Glutamatergic neuron (in vitro differentiated cells): ENCODE data around the gene SCRT2. TPM values are rescaled to one million over a fixed set of nuclear protein-coding genes. Genes with fewer than 3 reads are reported as not detected.

Experiments used
- DNase-seq: peaks from one replicate; pipeline ENCODE4 v3.0.0; 2022
- H3K27ac Mint-ChIP-seq: one replicate; pipeline ENCODE4 v1.8.0; 2020; ENCODE audit warnings: mild to moderate bottlenecking, mixed read lengths, inconsistent platforms; ENCODE audit not compliant: unreplicated experiment
- H3K27me3 Mint-ChIP-seq: one replicate; pipeline ENCODE4 v1.8.0; 2020; ENCODE audit warnings: mild to moderate bottlenecking, moderate library complexity, mixed read lengths, inconsistent platforms; ENCODE audit not compliant: unreplicated experiment
- H3K36me3 Mint-ChIP-seq: one replicate; pipeline ENCODE4 v1.8.0; 2020; ENCODE audit warnings: mild to moderate bottlenecking, mixed read lengths, inconsistent platforms; ENCODE audit not compliant: unreplicated experiment
- H3K4me1 Mint-ChIP-seq: one replicate; pipeline ENCODE4 v1.8.0; 2020; ENCODE audit warnings: mild to moderate bottlenecking, low read depth, mixed read lengths, inconsistent platforms; ENCODE audit not compliant: unreplicated experiment
- H3K4me3 Mint-ChIP-seq: one replicate; pipeline ENCODE4 v1.8.0; 2020; ENCODE audit warnings: mild to moderate bottlenecking, mixed read lengths, inconsistent platforms; ENCODE audit not compliant: unreplicated experiment
- H3K9me3 Mint-ChIP-seq: one replicate; pipeline ENCODE4 v1.8.0; 2020; ENCODE audit warnings: mild to moderate bottlenecking, moderate library complexity, mixed read lengths, inconsistent platforms; ENCODE audit not compliant: unreplicated experiment
- total RNA-seq: library from RNA; stranded (reverse); fragmentation: NEBNext Ultra II Directional; extraction: Animal tissue kit (Norgen Biotek cat#: 25700); gene quantifications from one replicate; pipeline ENCODE4 v1.2.1, GENCODE V29; 2021; ENCODE audit not compliant: unreplicated experiment
- TF ChIP-seq, protein P1 (sequence below): fragments of 200-600 bp; sonication (generic); IDR thresholded peaks from one replicate; pipeline ENCODE4 v1.5.0; 2021; ENCODE audit not compliant: partially characterized antibody, unreplicated experiment

Gene SCRT2
- total RNA-seq, 1 donor from 2014 or later = 28.0 TPM

DNA sequence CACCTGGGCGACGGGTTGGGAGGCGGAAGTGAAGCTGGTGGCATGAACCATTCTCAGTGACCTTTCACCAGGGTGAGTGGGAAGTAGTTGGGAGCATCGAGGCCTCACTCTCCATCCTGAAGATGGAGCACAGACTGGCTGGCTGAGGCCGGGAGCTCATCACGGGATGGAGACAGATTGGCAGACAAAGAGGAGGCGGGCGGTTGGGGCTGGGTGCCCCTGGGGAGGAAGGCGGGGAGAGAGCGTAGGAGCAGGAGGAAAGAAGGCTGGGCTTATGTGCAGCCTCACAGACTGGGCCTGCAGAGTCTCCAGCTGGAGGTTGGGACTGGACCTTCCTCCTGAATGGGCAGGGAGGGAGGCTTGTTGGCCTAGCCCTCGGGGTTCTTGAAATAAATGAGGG lies 44.2 kb upstream of the SCRT2 start:
- H3K27ac Mint-ChIP-seq = peak overlapping the region; percentile 98
- H3K4me1 Mint-ChIP-seq = peaks cover 20% of the 10 kb centered on the region
- H3K36me3 Mint-ChIP-seq = no peaks in the 10 kb centered on the region
- peak; percentile 87 for DNase-seq
- peaks cover 23% of the 10 kb centered on the region for H3K27me3 Mint-ChIP-seq
- TF ChIP-seq, protein P1, sequence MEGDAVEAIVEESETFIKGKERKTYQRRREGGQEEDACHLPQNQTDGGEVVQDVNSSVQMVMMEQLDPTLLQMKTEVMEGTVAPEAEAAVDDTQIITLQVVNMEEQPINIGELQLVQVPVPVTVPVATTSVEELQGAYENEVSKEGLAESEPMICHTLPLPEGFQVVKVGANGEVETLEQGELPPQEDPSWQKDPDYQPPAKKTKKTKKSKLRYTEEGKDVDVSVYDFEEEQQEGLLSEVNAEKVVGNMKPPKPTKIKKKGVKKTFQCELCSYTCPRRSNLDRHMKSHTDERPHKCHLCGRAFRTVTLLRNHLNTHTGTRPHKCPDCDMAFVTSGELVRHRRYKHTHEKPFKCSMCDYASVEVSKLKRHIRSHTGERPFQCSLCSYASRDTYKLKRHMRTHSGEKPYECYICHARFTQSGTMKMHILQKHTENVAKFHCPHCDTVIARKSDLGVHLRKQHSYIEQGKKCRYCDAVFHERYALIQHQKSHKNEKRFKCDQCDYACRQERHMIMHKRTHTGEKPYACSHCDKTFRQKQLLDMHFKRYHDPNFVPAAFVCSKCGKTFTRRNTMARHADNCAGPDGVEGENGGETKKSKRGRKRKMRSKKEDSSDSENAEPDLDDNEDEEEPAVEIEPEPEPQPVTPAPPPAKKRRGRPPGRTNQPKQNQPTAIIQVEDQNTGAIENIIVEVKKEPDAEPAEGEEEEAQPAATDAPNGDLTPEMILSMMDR = no peak
- H3K4me3 Mint-ChIP-seq = peak overlapping the region; percentile 69
- peaks cover 5% of the 10 kb centered on the region for H3K9me3 Mint-ChIP-seq

DNA sequence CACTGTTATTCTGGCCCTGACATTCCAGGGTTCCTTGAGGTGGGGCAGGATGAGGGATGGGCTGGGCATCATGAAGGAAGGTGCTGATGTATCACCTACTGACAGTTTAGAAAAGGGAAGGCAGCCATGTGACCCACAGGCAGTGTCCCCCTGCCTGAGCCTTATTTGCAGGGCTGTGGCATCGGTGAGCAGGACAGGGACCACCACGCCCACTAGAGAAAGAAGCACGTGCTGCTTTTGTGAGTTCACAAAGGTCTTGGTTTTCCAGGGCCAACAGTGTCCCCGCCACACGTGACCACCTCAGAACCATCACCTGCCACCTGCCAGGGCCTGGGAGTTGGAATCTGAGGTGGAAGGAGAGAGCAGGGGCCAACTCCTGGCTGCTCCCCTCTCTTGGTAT lies 43.5 kb upstream of the SCRT2 start:
- H3K9me3 Mint-ChIP-seq = peaks cover 5% of the 10 kb centered on the region
- peaks cover 18% of the 10 kb centered on the region for H3K4me1 Mint-ChIP-seq
- TF ChIP-seq, protein P1 = no peak
- peaks cover 23% of the 10 kb centered on the region for H3K27me3 Mint-ChIP-seq
- no peak for DNase-seq
- no peaks in the 10 kb centered on the region for H3K36me3 Mint-ChIP-seq
- peak overlapping the region; percentile 98 for H3K27ac Mint-ChIP-seq
- H3K4me3 Mint-ChIP-seq = no peak overlapping the region

DNA sequence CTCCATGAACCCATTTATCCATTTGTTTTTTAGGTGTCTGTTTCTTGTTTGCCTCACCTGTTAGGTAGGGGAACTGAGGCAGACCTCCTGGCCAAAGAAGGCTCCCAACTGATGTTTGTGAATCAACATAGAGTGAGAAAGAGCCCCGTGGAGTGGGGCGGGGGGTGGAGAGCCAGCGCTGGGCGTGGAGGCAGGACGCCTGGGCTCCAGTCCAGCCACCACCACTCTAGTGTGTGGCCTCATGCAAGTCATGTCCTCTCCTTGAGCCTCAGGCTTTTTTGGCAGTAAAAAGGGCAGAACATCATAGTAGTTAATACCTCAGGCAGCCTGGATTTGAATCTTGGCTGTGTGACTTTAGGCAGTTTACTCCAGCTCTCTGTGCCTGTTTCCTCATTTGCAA lies 42.2 kb upstream of the SCRT2 start:
- TF ChIP-seq, protein P1 = no peak
- H3K27me3 Mint-ChIP-seq = peaks cover 15% of the 10 kb centered on the region
- peaks cover 6% of the 10 kb centered on the region for H3K9me3 Mint-ChIP-seq
- peaks cover 6% of the 10 kb centered on the region for H3K36me3 Mint-ChIP-seq
- H3K27ac Mint-ChIP-seq = no peak overlapping the region
- H3K4me1 Mint-ChIP-seq = peaks cover 13% of the 10 kb centered on the region
- no peak for DNase-seq
- no peak overlapping the region for H3K4me3 Mint-ChIP-seq

DNA sequence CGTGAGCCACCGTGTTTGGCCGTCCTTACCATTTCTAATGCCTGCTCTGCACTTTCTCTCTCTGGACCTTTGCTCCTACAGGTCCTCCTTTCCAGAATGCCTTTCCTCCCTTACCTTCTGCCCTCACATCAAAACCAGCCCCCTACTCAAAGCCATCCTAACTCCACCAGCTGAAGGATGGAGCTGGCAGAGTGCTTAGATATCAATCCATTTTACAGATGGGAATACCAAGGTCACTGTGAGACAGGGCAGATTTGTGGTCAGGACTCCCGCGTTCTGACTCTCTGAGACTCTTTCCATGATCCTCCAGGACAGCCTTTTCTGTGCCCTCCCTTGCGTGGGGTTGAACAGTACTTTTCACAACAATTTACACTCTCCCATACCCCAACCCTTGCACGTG lies 41.7 kb upstream of the SCRT2 start:
- DNase-seq = no peak
- Mint-ChIP-seq H3K36me3 (peaks cover 6% of the 10 kb centered on the region), H3K27ac (no peak overlapping the region), H3K27me3 (peaks cover 15% of the 10 kb centered on the region), H3K9me3 (peaks cover 6% of the 10 kb centered on the region), H3K4me1 (peaks cover 13% of the 10 kb centered on the region), H3K4me3 (no peak overlapping the region)
- TF ChIP-seq, protein P1 = no peak

DNA sequence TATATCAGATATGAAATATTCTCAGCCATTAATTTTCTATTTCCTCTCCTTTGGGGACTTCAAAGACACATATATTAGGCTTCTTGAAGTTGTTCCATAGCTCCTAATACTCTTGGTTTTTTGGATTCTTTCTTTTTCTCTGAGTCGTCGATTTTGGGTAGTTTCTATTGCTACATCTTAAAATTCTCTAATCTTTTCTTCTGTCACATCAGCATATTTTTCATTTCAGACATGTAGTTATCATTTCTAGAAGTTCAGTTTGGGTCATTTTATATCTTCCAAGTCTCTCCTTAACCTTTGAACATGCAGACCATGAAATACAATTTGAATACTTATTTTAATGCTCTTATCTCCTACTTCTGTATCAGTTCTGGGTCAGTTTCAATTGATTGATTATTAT lies 38.9 kb upstream of the SCRT2 start:
- Mint-ChIP-seq H3K27ac (no peak overlapping the region), H3K9me3 (peaks cover 6% of the 10 kb centered on the region), H3K36me3 (peaks cover 12% of the 10 kb centered on the region), H3K4me3 (no peak overlapping the region), H3K4me1 (peaks cover 5% of the 10 kb centered on the region), H3K27me3 (peaks cover 15% of the 10 kb centered on the region)
- TF ChIP-seq, protein P1 = no peak
- DNase-seq = no peak
